ENCODE data around the gene ZNF835.

GRCh38 chr19:56718231-56718630 is 46.7 kb upstream of the ZNF835 start:
- TF ChIP-seq CTCF (IDR thresholded peaks at IDR 0.05) (no peak), POLR2A (IDR thresholded peaks at IDR 0.05) (no peak)

Data from uterus (tissue), 2 donors.